DMS 273 (cell line): ENCODE data around the gene RNU2-63P.
"Not testable (repeated sequence)": the region's sequence is repeated elsewhere in the genome, so short reads cannot be mapped to it uniquely, and the experiment has no call there.

Experiments
- DNase-seq: peaks from one replicate; lab custom pipeline; 2025; ENCODE audit not compliant: unreplicated experiment; lab: John Stamatoyannopoulos, UW

RNU2-63P gene

GRCh38 chr2:87987473-87987872, 28.9 kb downstream of the RNU2-63P start:
- not testable (repeated sequence) for DNase-seq

- DNase-seq = not testable (repeated sequence)
Observed at GRCh38 chr2:87985902-87986301, 30.4 kb downstream of the RNU2-63P start.

GRCh38 chr2:87981182-87981581, 35.2 kb downstream of the RNU2-63P start:
- DNase-seq = not testable (repeated sequence)

- not testable (repeated sequence) for DNase-seq
Observed at GRCh38 chr2:87972385-87972784, 44.0 kb downstream of the RNU2-63P start.
